ENCODE measurements around the gene EPB41L1.

- no peak for TF ChIP-seq SIN3A (IDR thresholded peaks at IDR 0.05; ENCODE audit: borderline replicate concordance, insufficient read depth, low read length)
- TF ChIP-seq POLR2AphosphoS5 (IDR thresholded peaks at IDR 0.05; ENCODE audit: low read depth, low read length): no peak
- no peak for TF ChIP-seq TAF1 (IDR thresholded peaks at IDR 0.05; ENCODE audit: borderline replicate concordance, insufficient read depth, low read length)
These were observed 33.5 kb upstream of the EPB41L1 start for GRCh38 chr20:36120991-36121390.

Data from PFSK-1 (cell line).